Measurements from ENCODE around the gene RTF2. TPM values are rescaled to one million over a fixed set of nuclear protein-coding genes. Genes with fewer than 3 reads are reported as not detected.

RTF2 gene
- total and polyA plus RNA-seq, 2 donors (not counting 1 experiment from before 2014, with no cell fraction given) = 100 to 107 TPM

DNA sequence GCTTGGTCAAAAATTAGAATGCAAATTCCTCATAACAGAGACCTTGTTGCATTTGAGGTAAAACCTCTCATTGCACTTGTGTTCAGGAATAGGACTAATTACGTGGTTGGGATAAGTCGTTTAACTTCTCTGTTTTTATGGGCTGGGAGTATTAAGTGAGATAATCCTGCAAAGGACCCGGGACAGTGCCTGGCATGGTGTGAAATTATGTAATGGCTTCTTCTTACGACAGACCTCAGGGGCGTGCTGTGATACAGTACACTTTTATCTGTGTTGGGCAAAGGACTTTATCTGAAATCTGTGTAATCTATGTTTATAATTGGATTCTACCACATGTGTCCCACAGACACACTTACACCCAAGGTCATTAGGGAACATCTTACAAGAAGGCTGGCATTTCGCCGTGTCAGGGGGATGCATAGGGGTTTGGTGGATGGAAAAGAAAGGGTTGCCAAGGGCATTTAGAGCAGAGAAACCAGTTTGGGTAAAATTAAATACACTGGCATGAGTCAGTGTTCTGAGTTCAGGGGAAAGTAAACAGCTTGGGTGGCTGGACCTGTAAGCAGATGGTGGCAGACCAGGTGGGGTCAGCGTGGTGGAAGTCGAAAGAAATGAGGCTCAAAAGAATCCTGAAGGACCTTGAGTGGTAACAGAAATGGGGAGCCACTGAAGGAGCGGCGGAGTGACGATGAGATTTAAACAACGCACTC lies 17.2 kb upstream of the RTF2 start:
- DNase-seq (ENCODE audit: low read depth in 2 of 2) = no peak
- H4K20me1 ChIP-seq (ENCODE audit: control insufficient read depth, extremely low read depth, insufficient read depth, low read length) = no peaks in the 10 kb centered on the region
- no peaks in the 10 kb centered on the region for H3K4me1 ChIP-seq (ENCODE audit: control insufficient read depth, extremely low read depth, insufficient read depth, low read length)
- H3K27me3 ChIP-seq (ENCODE audit: control insufficient read depth, insufficient read depth, low read length) = no peaks in the 10 kb centered on the region
- H2AFZ ChIP-seq (ENCODE audit: low read length) = no peak overlapping the region
- H3K9me3 ChIP-seq (ENCODE audit: control insufficient read depth, insufficient read depth, low read depth, low read length) = no peaks in the 10 kb centered on the region
- no peak overlapping the region for H3K9ac ChIP-seq (ENCODE audit: insufficient read depth, low read length)
- H3K36me3 ChIP-seq (ENCODE audit: control insufficient read depth, insufficient read depth, low read length) = peaks cover 20% of the 10 kb centered on the region
- no peaks in the 10 kb centered on the region for H3K79me2 ChIP-seq (ENCODE audit: control insufficient read depth, insufficient read depth, low read length)
- H3K4me2 ChIP-seq (ENCODE audit: extremely low read depth, insufficient read depth, low read length) = no peak overlapping the region
- no peak overlapping the region for H3K27ac ChIP-seq (ENCODE audit: insufficient read depth, low read length)
- H3K4me3 ChIP-seq (replicated peaks in 1 of 4; ENCODE audit: control extremely low read depth in 1 of 4, insufficient read depth in 1 of 4, low read depth in 3 of 4, low read length in 4 of 4) = no peak overlapping the region
- TF ChIP-seq CTCF (conservative IDR thresholded peaks at IDR 0.05 in 1 of 2, IDR thresholded peaks at IDR 0.05 in 1 of 2; ENCODE audit: low read depth in 1 of 2, low read length in 2 of 2) = no peak
- no peak for TF ChIP-seq EZH2 (IDR thresholded peaks at IDR 0.05; ENCODE audit: low read length, missing control alignments)

GRCh38 chr20:56453352-56453751 lies 15.1 kb upstream of the RTF2 start:
- H3K27me3 ChIP-seq (ENCODE audit: control insufficient read depth, insufficient read depth, low read length) = no peaks in the 10 kb centered on the region
- H3K4me3 ChIP-seq (replicated peaks in 1 of 4; ENCODE audit: control extremely low read depth in 1 of 4, insufficient read depth in 1 of 4, low read depth in 3 of 4, low read length in 4 of 4) = no peak overlapping the region
- no peak for TF ChIP-seq CTCF (conservative IDR thresholded peaks at IDR 0.05 in 1 of 2, IDR thresholded peaks at IDR 0.05 in 1 of 2; ENCODE audit: low read depth in 1 of 2, low read length in 2 of 2)
- TF ChIP-seq EZH2 (IDR thresholded peaks at IDR 0.05; ENCODE audit: low read length, missing control alignments) = no peak
- no peak for DNase-seq (ENCODE audit: low read depth in 2 of 2)
- H3K79me2 ChIP-seq (ENCODE audit: control insufficient read depth, insufficient read depth, low read length) = no peaks in the 10 kb centered on the region
- H3K4me2 ChIP-seq (ENCODE audit: extremely low read depth, insufficient read depth, low read length) = no peak overlapping the region
- no peaks in the 10 kb centered on the region for H3K4me1 ChIP-seq (ENCODE audit: control insufficient read depth, extremely low read depth, insufficient read depth, low read length)
- H3K9ac ChIP-seq (ENCODE audit: insufficient read depth, low read length) = no peak overlapping the region
- peaks cover 17% of the 10 kb centered on the region for H3K36me3 ChIP-seq (ENCODE audit: control insufficient read depth, insufficient read depth, low read length)
- no peaks in the 10 kb centered on the region for H3K9me3 ChIP-seq (ENCODE audit: control insufficient read depth, insufficient read depth, low read depth, low read length)
- no peak overlapping the region for H3K27ac ChIP-seq (ENCODE audit: insufficient read depth, low read length)
- no peaks in the 10 kb centered on the region for H4K20me1 ChIP-seq (ENCODE audit: control insufficient read depth, extremely low read depth, insufficient read depth, low read length)
- H2AFZ ChIP-seq (ENCODE audit: low read length) = no peak overlapping the region

- Histone ChIP-seq H3K27ac (ENCODE audit: insufficient read depth, low read length) (no peak overlapping the region), H3K79me2 (ENCODE audit: control insufficient read depth, insufficient read depth, low read length) (no peaks in the 10 kb centered on the region), H3K4me1 (ENCODE audit: control insufficient read depth, extremely low read depth, insufficient read depth, low read length) (no peaks in the 10 kb centered on the region), H3K4me3 (replicated peaks in 1 of 4; ENCODE audit: control extremely low read depth in 1 of 4, insufficient read depth in 1 of 4, low read depth in 3 of 4, low read length in 4 of 4) (no peak overlapping the region), H2AFZ (ENCODE audit: low read length) (no peak overlapping the region), H3K9ac (ENCODE audit: insufficient read depth, low read length) (no peak overlapping the region), H3K4me2 (ENCODE audit: extremely low read depth, insufficient read depth, low read length) (no peak overlapping the region), H3K27me3 (ENCODE audit: control insufficient read depth, insufficient read depth, low read length) (no peaks in the 10 kb centered on the region), H3K36me3 (ENCODE audit: control insufficient read depth, insufficient read depth, low read length) (peaks cover 24% of the 10 kb centered on the region), H4K20me1 (ENCODE audit: control insufficient read depth, extremely low read depth, insufficient read depth, low read length) (no peaks in the 10 kb centered on the region), H3K9me3 (ENCODE audit: control insufficient read depth, insufficient read depth, low read depth, low read length) (no peaks in the 10 kb centered on the region)
- TF ChIP-seq CTCF (conservative IDR thresholded peaks at IDR 0.05 in 1 of 2, IDR thresholded peaks at IDR 0.05 in 1 of 2; ENCODE audit: low read depth in 1 of 2, low read length in 2 of 2) (no peak), EZH2 (IDR thresholded peaks at IDR 0.05; ENCODE audit: low read length, missing control alignments) (no peak)
- no peak for DNase-seq (ENCODE audit: low read depth in 2 of 2)
These were observed 13.7 kb upstream of the RTF2 start for GRCh38 chr20:56454754-56455153.
